Hematopoietic multipotent progenitor cell treated with erythropoietin and hydrocortisone succinate and interleukin-3 and kit ligand, for 15 days (in vitro differentiated cells): ENCODE results near the gene TRAPPC10.

Experiments
- DNase-seq: peaks from one replicate; pipeline ENCODE4 v3.0.0-alpha.2; 2015; ENCODE audit warnings: low spot score

TRAPPC10 gene

GRCh38 chr21:44067011-44067839 is 55.1 kb downstream of the TRAPPC10 start:
- DNase-seq = no peak

GRCh38 chr21:44070391-44070790 is 58.3 kb downstream of the TRAPPC10 start:
- no peak for DNase-seq

- DNase-seq = no peak
Observed at GRCh38 chr21:44071359-44072104, 59.4 kb downstream of the TRAPPC10 start.

- DNase-seq = no peak
Observed at GRCh38 chr21:44072111-44072510, 60.0 kb downstream of the TRAPPC10 start.

GRCh38 chr21:44074315-44074958 is 62.3 kb downstream of the TRAPPC10 start:
- no peak for DNase-seq

GRCh38 chr21:44076316-44076715 is 64.2 kb downstream of the TRAPPC10 start:
- DNase-seq = no peak

- no peak for DNase-seq
Observed at GRCh38 chr21:44078411-44078981, 66.4 kb downstream of the TRAPPC10 start.

GRCh38 chr21:44079446-44079845 is 67.3 kb downstream of the TRAPPC10 start:
- no peak for DNase-seq

GRCh38 chr21:44079846-44080245 is 67.7 kb downstream of the TRAPPC10 start:
- no peak for DNase-seq

GRCh38 chr21:44082648-44083440 is 70.7 kb downstream of the TRAPPC10 start:
- DNase-seq = no peak

DNA sequence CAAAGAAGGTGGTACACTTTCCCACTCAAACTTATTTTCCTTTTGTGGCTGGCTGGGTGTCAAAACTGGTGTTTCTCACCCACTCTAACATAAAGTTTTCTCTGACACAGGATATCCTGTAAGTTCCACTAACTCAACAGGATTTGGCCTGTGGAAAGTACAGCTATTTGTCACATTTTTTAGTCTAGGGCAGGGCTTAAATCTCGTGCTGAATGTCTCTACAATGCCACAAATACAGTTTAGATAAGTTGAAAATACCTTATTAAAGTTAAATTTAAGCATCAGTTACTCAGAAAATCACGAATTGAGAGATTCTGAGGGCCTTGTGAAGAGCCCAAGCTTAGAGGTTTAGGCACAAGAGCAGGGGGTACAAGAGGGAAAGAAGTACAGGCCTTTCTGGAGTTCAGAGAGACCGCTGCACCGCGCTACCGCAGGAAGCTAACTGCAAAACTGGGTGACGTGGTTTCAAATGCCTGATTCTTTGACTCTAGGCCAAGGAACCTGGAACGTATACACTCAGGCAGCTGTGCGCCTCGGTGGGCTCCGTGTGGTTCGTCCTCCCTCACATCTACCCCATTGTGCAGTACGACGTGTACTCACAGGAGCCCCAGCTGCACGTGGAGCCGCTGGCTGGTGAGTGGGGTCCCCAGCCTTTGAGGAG is 71.7 kb downstream of the TRAPPC10 start:
- DNase-seq = no peak

- no peak for DNase-seq
Observed at GRCh38 chr21:44084496-44085241, 72.6 kb downstream of the TRAPPC10 start.

DNA sequence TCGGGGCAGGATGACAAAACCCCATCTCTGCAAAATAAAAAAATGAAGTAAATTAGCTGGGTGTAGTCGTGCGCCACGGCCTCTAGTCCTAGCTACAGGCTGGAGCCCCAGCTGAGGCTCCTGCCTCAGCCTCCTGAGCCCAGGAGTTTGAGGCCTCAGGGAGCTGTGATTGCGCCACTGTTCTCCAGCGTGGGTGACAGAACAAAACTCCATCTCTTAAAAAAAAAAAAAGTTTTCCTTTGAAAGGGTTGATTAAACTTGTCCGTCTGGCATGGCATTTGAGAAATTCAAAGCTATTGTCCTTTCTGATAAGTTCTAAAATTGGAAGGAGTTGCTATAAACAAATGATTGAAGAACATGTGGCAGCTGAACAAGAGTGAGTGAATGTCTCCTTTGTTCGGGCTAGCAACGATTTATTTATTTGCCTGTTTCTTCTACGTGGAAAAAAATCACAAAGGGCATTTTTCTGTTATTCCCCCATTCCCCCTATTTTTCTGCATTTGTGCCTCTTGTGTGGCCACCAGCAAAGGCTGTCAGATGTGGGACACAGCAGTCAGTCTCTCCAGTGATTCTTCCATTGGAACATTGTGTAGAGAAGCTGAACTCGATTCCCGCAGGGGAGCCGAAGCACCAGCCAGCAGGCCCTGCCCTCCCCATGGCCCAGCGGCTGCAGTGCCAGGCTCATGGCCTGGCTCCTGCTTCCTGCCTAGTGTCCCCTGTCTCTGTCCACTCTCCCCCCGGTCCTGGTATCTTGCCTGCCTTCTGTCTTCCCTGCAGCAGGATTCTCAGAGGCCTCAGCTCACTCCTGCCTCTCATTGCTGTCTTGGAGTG is 73.6 kb downstream of the TRAPPC10 start:
- DNase-seq = no peak

DNA sequence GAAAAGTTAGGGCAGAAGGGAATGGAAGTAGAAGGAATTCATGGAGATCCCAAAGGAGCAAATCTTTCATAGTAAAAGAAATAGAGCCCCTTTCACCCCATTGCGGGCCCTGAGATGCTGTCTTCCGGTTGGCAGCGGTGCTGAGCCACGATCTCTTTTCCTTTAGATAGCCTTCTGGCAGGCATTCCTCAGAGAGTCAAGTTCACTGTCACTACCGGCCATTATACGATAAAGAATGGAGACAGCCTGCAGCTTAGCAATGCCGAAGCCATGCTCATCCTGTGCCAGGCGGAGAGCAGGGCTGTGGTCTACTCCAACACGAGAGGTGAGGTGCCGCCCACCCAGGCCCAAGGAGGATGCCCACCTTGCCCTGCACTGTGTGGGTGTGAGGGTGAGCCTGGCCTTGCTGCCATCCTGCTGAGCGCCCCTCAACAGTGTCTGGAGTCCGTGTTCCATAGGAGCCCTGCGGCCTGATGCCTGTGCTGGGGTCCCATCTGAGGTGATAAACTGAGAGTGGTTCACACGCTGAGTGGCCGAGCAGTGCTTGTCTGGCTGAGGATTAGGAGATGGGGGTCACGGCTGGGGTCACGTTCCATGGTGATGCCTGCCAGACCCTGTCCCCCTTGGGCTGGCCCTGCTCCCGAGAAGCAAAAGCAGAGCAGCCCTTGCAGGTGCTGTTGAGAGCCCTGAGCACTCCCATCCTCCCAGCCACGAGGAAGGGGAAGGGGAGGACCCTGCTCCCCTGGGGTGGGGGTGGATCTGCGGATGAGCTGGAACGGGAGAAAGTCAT is 74.7 kb downstream of the TRAPPC10 start:
- DNase-seq = no peak

DNA sequence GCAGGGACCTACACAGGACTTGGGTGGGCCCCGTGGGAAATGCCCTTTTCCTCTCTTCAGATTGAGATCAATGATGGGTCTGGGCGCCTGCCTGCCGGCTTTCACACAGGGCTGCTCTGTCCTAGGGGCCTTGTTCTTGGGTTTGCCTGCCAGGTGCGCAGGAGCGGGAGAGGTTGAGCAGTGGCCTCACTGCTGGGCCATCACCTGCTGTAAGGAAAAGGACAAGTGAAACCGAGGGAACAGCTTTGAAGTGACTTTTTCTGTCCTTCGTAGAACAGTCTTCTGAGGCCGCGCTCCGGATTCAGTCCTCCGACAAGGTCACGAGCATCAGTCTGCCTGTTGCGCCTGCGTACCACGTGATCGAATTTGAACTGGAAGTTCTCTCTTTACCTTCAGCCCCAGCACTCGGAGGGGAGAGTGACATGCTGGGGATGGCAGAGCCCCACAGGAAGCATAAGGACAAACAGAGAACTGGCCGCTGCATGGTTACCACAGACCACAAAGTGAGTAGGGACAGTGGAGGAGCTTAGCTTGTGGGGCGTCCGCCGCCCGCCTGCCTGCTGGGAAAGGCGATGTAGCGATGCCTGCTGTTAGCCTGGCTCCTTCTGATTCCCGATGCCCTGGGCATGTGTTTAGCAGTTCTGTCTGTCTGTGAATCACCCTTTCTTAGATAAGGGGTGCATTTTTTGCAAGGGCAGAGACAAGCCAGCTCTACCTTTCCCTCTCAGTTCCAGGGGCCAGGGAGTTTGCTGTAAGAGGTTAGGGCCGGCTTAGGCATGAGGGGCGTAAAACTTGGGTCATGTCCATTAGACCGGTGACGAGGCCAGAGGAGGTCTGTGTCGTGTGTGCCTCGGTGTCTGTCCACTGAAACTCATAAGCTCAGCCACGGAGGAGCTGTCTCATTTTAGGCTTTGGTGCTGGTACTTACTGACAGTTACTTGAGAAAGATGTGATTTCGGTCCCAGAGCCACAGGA is 75.6 kb downstream of the TRAPPC10 start:
- DNase-seq = no peak

DNA sequence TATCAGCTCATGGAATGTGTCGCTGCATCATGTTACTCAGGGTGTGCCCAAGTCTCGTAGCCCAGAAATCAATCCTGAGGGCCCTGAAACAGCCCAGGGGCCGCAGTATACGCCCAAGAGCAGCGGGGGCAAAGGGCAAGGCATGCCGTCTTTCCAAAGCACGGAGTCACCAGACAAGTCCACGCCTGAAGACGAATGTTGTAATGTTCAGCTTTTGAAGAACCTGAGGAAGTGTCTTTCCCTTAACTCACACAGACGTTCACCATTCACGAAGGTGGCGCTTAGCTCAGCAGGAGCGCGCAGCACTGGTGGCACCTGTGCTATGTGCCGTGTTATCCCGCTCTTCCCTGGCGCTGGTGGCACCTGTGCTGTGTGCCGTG is 76.3 kb downstream of the TRAPPC10 start:
- no peak for DNase-seq
